SU-DHL-6 (cell line): ENCODE results near the gene STK32B.

Experiments
- CTCF ChIP-seq: fragments of 200-600 bp; sonication (generic); IDR thresholded peaks from one replicate; pipeline ENCODE4 v1.5.1; 2017; ENCODE audit warnings: antibody characterized with exemption, mild to moderate bottlenecking, low read length, moderate library complexity; ENCODE audit not compliant: insufficient read depth, poor library complexity, severe bottlenecking
- EZH2phosphoT487 ChIP-seq: fragments of 200-600 bp; sonication (generic), shearing (Covaris generic); conservative IDR thresholded peaks from 2 replicates; pipeline ENCODE4 v1.6.1; 2018; ENCODE audit warnings: mild to moderate bottlenecking, antibody characterized with exemption, low read length, moderate library complexity, mixed read lengths

DNA sequence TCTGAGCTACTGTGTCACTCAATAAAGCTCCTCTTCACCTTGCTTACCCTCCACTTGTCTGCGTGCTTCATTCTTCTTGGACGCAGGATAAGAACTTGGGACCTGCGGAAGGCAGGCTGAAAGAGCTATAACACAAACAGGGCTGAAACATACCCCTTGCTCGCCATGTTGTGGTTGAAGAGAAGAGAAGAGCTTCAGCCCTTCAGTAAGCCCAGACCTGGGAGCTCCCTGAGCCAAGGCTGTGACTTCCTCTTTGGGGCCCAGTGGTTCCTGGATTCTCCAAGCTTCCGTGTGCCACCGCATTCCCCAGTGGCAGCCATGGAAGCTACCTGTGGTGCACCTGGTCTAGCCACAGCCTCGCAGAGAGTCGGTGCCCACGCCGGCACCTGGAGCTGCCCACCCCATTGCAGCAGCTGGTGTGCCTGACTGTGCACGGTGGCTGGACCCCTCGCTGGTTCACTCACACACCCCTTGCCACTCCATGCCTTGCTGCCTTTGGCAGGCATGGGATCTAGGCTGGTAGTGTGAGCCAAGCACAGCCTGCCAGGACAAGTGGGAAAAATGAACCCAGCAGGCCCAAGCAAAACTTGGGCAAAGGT lies 496.5 kb downstream of the STK32B start:
- TF ChIP-seq CTCF (no peak), EZH2phosphoT487 (no peak)
